GM19193 (cell line): ENCODE measurements around the gene NEK6.

Source experiments
- POLR2A ChIP-seq: IDR thresholded peaks from 4 replicates; pipeline ENCODE4 v1.6.1; 2011; ENCODE audit not compliant: insufficient read depth, insufficient read length; ENCODE audit errors: extremely low read depth

Gene NEK6

DNA sequence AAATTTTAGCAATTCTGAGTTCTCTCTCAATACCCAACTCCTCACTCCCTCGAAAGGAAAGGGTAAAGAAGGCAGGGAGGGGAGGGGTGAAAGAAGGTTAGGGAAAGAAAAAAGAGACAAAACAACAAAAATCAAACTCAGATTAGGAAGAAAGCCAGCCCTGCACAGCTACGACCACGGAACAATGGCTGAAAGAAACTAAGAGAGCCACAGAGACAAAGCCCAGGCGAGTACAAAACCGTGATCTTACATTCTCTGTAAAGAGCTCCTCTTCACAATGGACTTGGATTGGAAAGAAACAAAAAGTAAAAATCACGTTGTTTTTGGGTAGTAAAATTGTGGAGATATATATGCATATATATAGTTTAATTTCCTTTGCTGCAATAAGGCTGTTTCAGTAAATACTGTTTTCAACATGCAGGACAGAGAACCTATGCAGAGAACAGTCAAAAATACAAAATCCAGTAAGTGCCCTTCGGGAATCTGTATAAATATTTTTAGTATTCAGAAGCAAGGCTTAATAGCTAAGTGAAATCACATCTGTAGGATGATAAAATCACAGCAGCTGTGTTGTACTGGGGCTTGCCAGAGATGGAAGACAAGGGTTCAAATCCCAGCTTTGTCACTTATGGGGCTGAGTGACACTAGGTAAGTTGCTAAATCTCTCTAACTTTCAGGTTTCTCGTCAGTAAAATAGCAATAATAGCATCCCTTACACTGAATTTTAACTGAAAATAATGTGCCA, 140.6 kb downstream of the NEK6 start:
- TF ChIP-seq POLR2A: no peak

DNA sequence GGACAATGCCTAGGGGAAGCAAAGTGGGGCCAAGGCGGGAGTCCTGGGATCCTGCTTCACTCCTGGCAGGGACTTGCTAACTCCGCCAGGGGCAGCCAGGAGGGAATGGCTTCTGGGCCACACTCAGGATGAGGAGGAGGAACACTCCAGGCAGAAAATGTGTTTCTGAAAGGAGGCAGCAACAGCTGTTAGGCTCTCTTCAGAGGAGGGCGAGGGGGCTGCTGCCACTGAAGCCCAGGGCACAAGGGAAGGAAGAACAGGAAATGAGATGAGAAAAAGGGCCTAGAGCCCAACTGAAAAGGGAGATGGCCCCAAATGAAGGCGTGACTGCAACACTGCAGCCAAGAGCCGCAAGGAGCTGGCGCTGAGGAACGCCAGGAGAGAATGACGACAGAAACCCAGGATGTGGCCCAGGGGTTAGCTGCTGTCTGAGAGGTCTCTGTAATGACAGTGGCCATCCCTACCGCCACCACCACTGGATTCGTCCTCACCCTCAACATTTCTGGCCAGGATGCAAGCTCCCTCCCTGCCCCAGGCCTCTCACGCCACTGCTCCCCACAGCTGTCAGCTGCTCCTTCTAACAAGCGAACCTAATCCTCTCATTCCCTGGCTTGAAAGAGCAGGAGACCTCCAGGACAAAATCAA, 141.7 kb downstream of the NEK6 start:
- no peak for TF ChIP-seq POLR2A

- no peak for TF ChIP-seq POLR2A
Measured at GRCh38 chr9:124399968-124400940, 142.5 kb downstream of the NEK6 start.
